Nephron progenitor cell (in vitro differentiated cells): ENCODE results near the gene HMOX1.

Experiments used
- DNase-seq: peaks from one replicate; pipeline ENCODE4 v3.0.0; 2021
- H3K27ac Mint-ChIP-seq: 2 replicates; pipeline ENCODE4 v1.8.0; 2021; ENCODE audit warnings: mild to moderate bottlenecking, moderate library complexity, mixed read lengths
- H3K27me3 Mint-ChIP-seq: 2 replicates; pipeline ENCODE4 v1.8.0; 2021; ENCODE audit warnings: mild to moderate bottlenecking, low read depth, mixed read lengths; ENCODE audit not compliant: poor library complexity
- H3K36me3 Mint-ChIP-seq: 2 replicates; pipeline ENCODE4 v1.8.0; 2021; ENCODE audit warnings: low read depth, mixed read lengths
- H3K4me1 Mint-ChIP-seq: 2 replicates; pipeline ENCODE4 v1.8.0; 2021; ENCODE audit warnings: mixed read lengths
- H3K4me3 Mint-ChIP-seq: 2 replicates; pipeline ENCODE4 v1.8.0; 2021; ENCODE audit warnings: mild to moderate bottlenecking, moderate library complexity, mixed read lengths
- H3K9me3 Mint-ChIP-seq: 2 replicates; pipeline ENCODE4 v1.8.0; 2021; ENCODE audit warnings: mild to moderate bottlenecking, moderate library complexity, mixed read lengths
- CTCF ChIP-seq: fragments of 200-600 bp; sonication (generic); IDR thresholded peaks from 2 replicates; pipeline ENCODE4 v1.5.0; 2021; ENCODE audit warnings: antibody characterized with exemption

HMOX1 gene

GRCh38 chr22:35352214-35353111 lies 28.4 kb upstream of the HMOX1 start:
- H3K4me1 Mint-ChIP-seq, result peaks cover 50% of the 10 kb centered on the region
- no peaks in the 10 kb centered on the region for H3K36me3 Mint-ChIP-seq
- H3K4me3 Mint-ChIP-seq, result peak overlapping the region; percentile 69
- no peak overlapping the region for H3K27ac Mint-ChIP-seq
- peaks cover 9% of the 10 kb centered on the region for H3K27me3 Mint-ChIP-seq
- TF ChIP-seq CTCF, result peak; percentile 21
- no peaks in the 10 kb centered on the region for H3K9me3 Mint-ChIP-seq
- peak; percentile 39 for DNase-seq

- Mint-ChIP-seq H3K27ac (no peak overlapping the region), H3K4me1 (peaks cover 50% of the 10 kb centered on the region), H3K4me3 (no peak overlapping the region), H3K36me3 (no peaks in the 10 kb centered on the region), H3K9me3 (no peaks in the 10 kb centered on the region), H3K27me3 (peaks cover 9% of the 10 kb centered on the region)
- TF ChIP-seq CTCF, result no peak
- DNase-seq, result no peak
Observed at GRCh38 chr22:35353318-35353717, 27.6 kb upstream of the HMOX1 start.

- Mint-ChIP-seq H3K4me3 (no peak overlapping the region), H3K27me3 (peaks cover 9% of the 10 kb centered on the region), H3K27ac (no peak overlapping the region), H3K36me3 (no peaks in the 10 kb centered on the region), H3K4me1 (peaks cover 50% of the 10 kb centered on the region), H3K9me3 (no peaks in the 10 kb centered on the region)
- TF ChIP-seq CTCF, result no peak
- no peak for DNase-seq
Observed at GRCh38 chr22:35354068-35354467, 26.8 kb upstream of the HMOX1 start.

- Mint-ChIP-seq H3K36me3 (no peaks in the 10 kb centered on the region), H3K4me1 (peaks cover 14% of the 10 kb centered on the region), H3K27me3 (peaks cover 9% of the 10 kb centered on the region), H3K9me3 (no peaks in the 10 kb centered on the region), H3K27ac (no peak overlapping the region), H3K4me3 (no peak overlapping the region)
- no peak for TF ChIP-seq CTCF
- no peak for DNase-seq
Observed at GRCh38 chr22:35357883-35358621, 22.8 kb upstream of the HMOX1 start.

GRCh38 chr22:35359380-35360065 lies 21.4 kb upstream of the HMOX1 start:
- H3K27ac Mint-ChIP-seq, result peak overlapping the region; percentile 95
- H3K4me3 Mint-ChIP-seq, result no peak overlapping the region
- no peaks in the 10 kb centered on the region for H3K36me3 Mint-ChIP-seq
- H3K27me3 Mint-ChIP-seq, result peaks cover 13% of the 10 kb centered on the region
- no peaks in the 10 kb centered on the region for H3K9me3 Mint-ChIP-seq
- H3K4me1 Mint-ChIP-seq, result peaks cover 14% of the 10 kb centered on the region
- no peak for TF ChIP-seq CTCF
- no peak for DNase-seq
